B cell (primary cell): ENCODE results near the gene NUDT4B.
"Not testable (repeated sequence)": the region's sequence is repeated elsewhere in the genome, so short reads cannot be mapped to it uniquely, and the experiment has no call there.

Experiments
- CTCF ChIP-seq: fragments of 200-600 bp; IDR thresholded peaks from one replicate; pipeline ENCODE4 v1.8.0; 2022; ENCODE audit warnings: antibody characterized with exemption, mild to moderate bottlenecking
- EZH2 ChIP-seq: IDR thresholded peaks from 2 replicates; pipeline ENCODE4 v1.6.1; 2012; ENCODE audit warnings: borderline replicate concordance, low read depth, mild to moderate bottlenecking, moderate library complexity, low read length; ENCODE audit not compliant: insufficient read depth, poor library complexity, severe bottlenecking

GRCh38 chr1:148699357-148699756 lies 49.2 kb upstream of the NUDT4B start:
- TF ChIP-seq EZH2, CTCF: not testable (repeated sequence)
